ENCODE data around the gene LEKR1. TPM values are rescaled to one million over a fixed set of nuclear protein-coding genes. Genes with fewer than 3 reads are reported as not detected.

Gene LEKR1
- total RNA-seq, 8 experiments from 2014 or later = 0.05 to 3.2 (median 1.2) TPM

DNA sequence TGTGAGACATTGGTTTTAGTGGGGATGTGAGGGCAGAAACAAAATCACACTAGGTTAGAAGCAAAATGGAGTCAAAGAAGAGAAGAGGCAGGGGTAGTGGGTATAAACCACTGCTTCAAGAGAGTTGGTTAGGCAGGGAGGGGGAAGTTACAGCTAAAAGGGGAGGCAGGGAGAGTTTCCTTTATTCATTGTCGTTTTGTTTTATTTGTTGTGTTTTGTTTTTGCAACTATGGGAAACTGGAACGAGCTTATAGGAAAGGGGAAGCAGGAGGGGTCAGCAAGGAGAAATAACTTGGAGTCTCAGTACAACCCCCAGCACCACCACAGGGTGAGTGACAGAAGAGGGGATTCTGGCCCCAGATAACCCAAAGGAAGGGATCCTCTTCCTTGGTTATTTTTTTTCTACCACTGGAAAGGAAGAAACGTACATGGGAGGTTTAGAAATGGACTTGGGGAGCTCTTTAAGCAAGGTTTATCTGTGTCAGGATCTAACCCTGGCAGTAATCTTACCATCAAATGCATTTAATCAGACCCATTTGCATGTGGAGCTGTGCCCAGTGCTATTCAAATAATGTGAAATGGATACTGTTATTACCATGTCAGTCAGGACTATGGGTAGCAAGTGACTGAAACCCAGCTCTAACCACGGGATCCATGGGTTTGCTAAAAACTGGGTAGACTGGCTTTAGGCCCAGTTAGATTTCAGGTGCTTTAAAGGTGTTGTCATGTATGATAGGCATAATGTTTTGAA is 265.1 kb downstream of the LEKR1 start:
- WGBS, 10 experiments = 10 to 100% (median 75%) methylated on average over 1 to 4 of the region's 4 CpGs; no CpG with 5 or more reads in 1 of the 10 experiments
- H3K27ac ChIP-seq = no peak overlapping the region
- H3K4me1 ChIP-seq (replicated peaks in 1 of 2) = peaks cover 14 to 18% of the 10 kb centered on the region in 2 donors
- in situ Hi-C loops (cut with MboI; ENCODE audit: low pct_unique_long_range_greater_than_20kb in 2 of 9, low sequenced_read_pairs in 9 of 9, unreplicated experiment in 9 of 9) = loop anchor here in 7 of 9 experiments (25.0 kb wide), 5 partner anchors 404 to 929 kb away; partner anchors contain the start of genes SSR3 (in 2 of the 7) and TIPARP (in 2 of the 7)
- H3K4me3 ChIP-seq = no peak overlapping the region
- no peak for ATAC-seq (replicated peaks in 6 of 8)

GRCh38 chr3:157092230-157092629 is 266.1 kb downstream of the LEKR1 start:
- Histone ChIP-seq H3K4me3 (no peak overlapping the region), H3K4me1 (replicated peaks in 1 of 2) (peaks cover 13 to 17% of the 10 kb centered on the region in 2 donors), H3K27ac (no peak overlapping the region)
- ATAC-seq (replicated peaks in 6 of 8) = no peak
- WGBS, 10 experiments = 57 to 100% (median 81%) methylated on average over 1 to 5 of the region's 5 CpGs; no CpG with 5 or more reads in 4 of the 10 experiments
- in situ Hi-C loops (cut with MboI; ENCODE audit: low pct_unique_long_range_greater_than_20kb in 2 of 9, low sequenced_read_pairs in 9 of 9, unreplicated experiment in 9 of 9) = loop anchor here in 7 of 9 experiments (25.0 kb wide), 5 partner anchors 405 to 930 kb away; partner anchors contain the start of genes SSR3 (in 2 of the 7) and TIPARP (in 2 of the 7)

DNA sequence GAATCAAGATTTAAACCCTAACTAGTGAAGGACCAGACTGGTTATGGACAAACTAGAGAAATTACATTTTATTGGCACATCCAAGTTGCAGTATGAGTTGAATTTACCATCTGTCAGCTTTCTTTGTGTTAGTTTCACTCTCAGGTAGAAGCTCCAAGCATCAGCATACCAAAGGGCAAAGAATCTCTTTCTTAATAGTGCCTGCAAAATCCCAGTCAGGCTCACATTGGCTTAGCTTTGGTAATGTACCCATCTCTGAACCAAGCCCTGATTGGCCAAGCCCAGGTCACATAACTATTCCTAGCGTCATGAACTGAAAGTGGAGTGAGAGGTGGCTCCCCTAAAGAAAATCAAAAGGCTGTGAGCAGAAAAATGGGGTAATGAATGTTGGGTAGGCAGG is 266.9 kb downstream of the LEKR1 start:
- WGBS, 10 experiments = 71 to 86% (median 83%) methylated on average over 1 of the region's 1 CpG; no CpG with 5 or more reads in 6 of the 10 experiments
- in situ Hi-C loops (cut with MboI; ENCODE audit: low pct_unique_long_range_greater_than_20kb in 2 of 9, low sequenced_read_pairs in 9 of 9, unreplicated experiment in 9 of 9) = loop anchor here in 7 of 9 experiments (25.0 kb wide), 5 partner anchors 406 to 931 kb away; partner anchors contain the start of genes SSR3 (in 2 of the 7) and TIPARP (in 2 of the 7)
- Histone ChIP-seq H3K4me1 (replicated peaks in 1 of 2) (peaks cover 6 to 8% of the 10 kb centered on the region in 2 donors), H3K27ac (no peak overlapping the region), H3K4me3 (no peak overlapping the region)
- ATAC-seq (replicated peaks in 6 of 8) = no peak

GRCh38 chr3:157094301-157094700 is 268.1 kb downstream of the LEKR1 start:
- ATAC-seq (replicated peaks in 6 of 8) = no peak
- Histone ChIP-seq H3K4me3 (no peak overlapping the region), H3K27ac (no peak overlapping the region), H3K4me1 (replicated peaks in 1 of 2) (peaks cover 4 to 6% of the 10 kb centered on the region in 2 donors)
- in situ Hi-C loops (cut with MboI; ENCODE audit: low pct_unique_long_range_greater_than_20kb in 2 of 9, low sequenced_read_pairs in 9 of 9, unreplicated experiment in 9 of 9) = loop anchor here in 7 of 9 experiments (25.0 kb wide), 5 partner anchors 407 to 932 kb away; partner anchors contain the start of genes SSR3 (in 2 of the 7) and TIPARP (in 2 of the 7)
- WGBS, 10 experiments = 0 to 100% (median 92%) methylated on average over 1 to 2 of the region's 2 CpGs; no CpG with 5 or more reads in 3 of the 10 experiments

DNA sequence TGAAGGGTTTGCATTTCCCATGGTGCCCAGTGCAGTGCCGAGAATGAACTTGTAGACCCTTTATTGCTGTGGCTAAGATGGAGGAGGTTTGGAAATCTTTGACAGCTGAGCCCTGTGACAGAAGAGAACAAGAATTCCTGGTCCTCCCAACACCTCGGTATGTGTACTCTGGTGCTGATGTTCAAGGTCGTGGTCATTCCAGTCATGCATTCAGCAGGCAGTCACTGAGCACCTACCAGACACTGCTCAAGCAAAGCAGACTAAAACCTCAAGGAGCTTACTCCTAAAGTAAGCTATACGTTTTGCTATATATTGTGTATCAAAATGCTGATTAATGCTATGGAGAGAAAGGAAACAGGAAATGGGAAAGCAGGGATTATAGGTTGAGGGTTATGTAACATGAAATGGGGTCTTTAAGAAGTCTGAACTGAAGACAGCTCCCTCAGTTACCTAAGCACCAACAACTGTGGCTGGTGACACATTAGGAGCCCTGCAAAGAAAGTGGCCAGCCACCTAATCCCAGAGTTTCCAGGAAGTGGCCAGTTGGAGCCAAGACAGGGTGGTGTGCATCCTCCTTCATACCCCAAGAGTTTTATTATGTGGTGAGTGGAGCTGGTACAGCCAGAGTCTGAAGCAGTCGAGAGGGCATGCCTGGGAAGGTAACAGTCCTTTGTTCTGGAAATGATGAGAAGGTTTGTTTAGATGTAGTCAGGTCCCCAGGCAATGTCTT is 268.8 kb downstream of the LEKR1 start:
- WGBS, 10 experiments = 25 to 100% (median 77%) methylated on average over 1 to 4 of the region's 5 CpGs; no CpG with 5 or more reads in 2 of the 10 experiments

More for the DNA sequence above, 268.8 kb downstream of the LEKR1 start:
- H3K4me1 ChIP-seq (replicated peaks in 1 of 2) = peaks cover 0 to under 1% of the 10 kb centered on the region in 2 donors
- in situ Hi-C loops (cut with MboI; ENCODE audit: low pct_unique_long_range_greater_than_20kb in 2 of 9, low sequenced_read_pairs in 9 of 9, unreplicated experiment in 9 of 9) = loop anchor here in 7 of 9 experiments (25.0 kb wide), 5 partner anchors 408 to 933 kb away; partner anchors contain the start of genes SSR3 (in 2 of the 7) and TIPARP (in 2 of the 7)
- no peak for ATAC-seq (replicated peaks in 6 of 8)
- H3K4me3 ChIP-seq = no peak overlapping the region
- H3K27ac ChIP-seq = no peak overlapping the region

Other genes with a start within 250 kb of the LEKR1 start
- gene TIPARP, start 151.8 kb upstream of the LEKR1 start, total RNA-seq = 10 to 100 TPM in 6 of 8 experiments, 1 to 10 TPM in 2; 8.0 to 28.4 (median 14.6) TPM